HepG2 (cell line): Measurements from ENCODE around the gene FUT6. TPM values are rescaled to one million over a fixed set of nuclear protein-coding genes. Genes with fewer than 3 reads are reported as not detected.
A peak's percentile ranks its signal among the peaks of the same experiment; 100 is the strongest.

Experiments
- FOXK2 ChIP-seq: fragments of 450-650 bp; IDR thresholded peaks from 2 replicates; pipeline ENCODE4 v1.6.1; 2016
- FOXP4 ChIP-seq: sonication (generic); formaldehyde crosslinking; IDR thresholded peaks from 2 replicates; pipeline ENCODE4 v1.4.0; 2020; ENCODE audit warnings: missing genetic modification reagents
- ISL2 ChIP-seq: sonication (generic); formaldehyde crosslinking; IDR thresholded peaks from 2 replicates; pipeline ENCODE4 v1.5.0; 2020; ENCODE audit warnings: missing genetic modification reagents
- NFKBIZ ChIP-seq: IDR thresholded peaks from 2 replicates; pipeline ENCODE4 v1.6.1; 2018; ENCODE audit warnings: missing genetic modification reagents, missing compliant biosample characterization
- PAX8 ChIP-seq: sonication (generic); formaldehyde crosslinking; IDR thresholded peaks from 2 replicates; pipeline ENCODE4 v1.8.0; 2022; ENCODE audit warnings: mild to moderate bottlenecking, missing genetic modification reagents, borderline replicate concordance
- PHF20 ChIP-seq: sonication (generic); formaldehyde crosslinking; IDR thresholded peaks from 2 replicates; pipeline ENCODE4 v1.5.0; 2020; ENCODE audit warnings: mild to moderate bottlenecking, missing genetic modification reagents
- PITX1 ChIP-seq: sonication (generic); formaldehyde crosslinking; IDR thresholded peaks from 2 replicates; pipeline ENCODE4 v1.5.1; 2020; ENCODE audit warnings: mild to moderate bottlenecking, missing genetic modification reagents
- RXRB ChIP-seq: IDR thresholded peaks from 2 replicates; pipeline ENCODE4 v1.6.1; 2016; ENCODE audit warnings: borderline replicate concordance, missing genetic modification reagents, missing compliant biosample characterization
- SAP130 ChIP-seq: IDR thresholded peaks from 2 replicates; pipeline ENCODE4 v1.6.1; 2016; ENCODE audit warnings: low read depth
- ZBTB37 ChIP-seq: sonication (generic); formaldehyde crosslinking; IDR thresholded peaks from 2 replicates; pipeline ENCODE4 v1.4.0; 2020; ENCODE audit warnings: mild to moderate bottlenecking, missing genetic modification reagents
- ZFP62 ChIP-seq: sonication (generic); formaldehyde crosslinking; IDR thresholded peaks from 2 replicates; pipeline ENCODE4 v1.4.0; 2020; ENCODE audit warnings: missing genetic modification reagents
- ZNF207 ChIP-seq: fragments of 450-650 bp; IDR thresholded peaks from 2 replicates; pipeline ENCODE4 v1.6.1; 2016; ENCODE audit warnings: antibody characterized with exemption, borderline replicate concordance
- ZNF230 ChIP-seq: sonication (generic); formaldehyde crosslinking; IDR thresholded peaks from 2 replicates; pipeline ENCODE4 v1.4.0; 2020; ENCODE audit warnings: mild to moderate bottlenecking, missing genetic modification reagents
- ZNF33B ChIP-seq: sonication (generic); formaldehyde crosslinking; IDR thresholded peaks from 2 replicates; pipeline ENCODE4 v1.5.1; 2020; ENCODE audit warnings: mild to moderate bottlenecking, missing genetic modification reagents
- ZNF646 ChIP-seq: sonication (generic); formaldehyde crosslinking; IDR thresholded peaks from 2 replicates; pipeline ENCODE4 v1.9.0; 2021; ENCODE audit warnings: mild to moderate bottlenecking, missing genetic modification reagents
- ZNF713 ChIP-seq: sonication (generic); formaldehyde crosslinking; IDR thresholded peaks from 2 replicates; pipeline ENCODE4 v1.4.0; 2020; ENCODE audit warnings: mild to moderate bottlenecking, missing genetic modification reagents
- ZNF883 ChIP-seq: sonication (generic); formaldehyde crosslinking; IDR thresholded peaks from 2 replicates; pipeline ENCODE4 v1.5.1; 2020; ENCODE audit warnings: mild to moderate bottlenecking, missing genetic modification reagents; ENCODE audit errors: not compliant biosample characterization
- polyA plus RNA-seq, 8 experiments: library from polyadenylated mRNA; depleted of rRNA in 3 of 8; stranded (reverse) in 7 of 8; unstranded in 1 of 8; fragments of >200 nt; fragmentation: Illumina TruSeq in 4 of 8; extraction: Trizol in 4 of 8; gene quantifications; 2 replicates each; pipeline versions ENCODE4 v1.2.1 to v1.2.3, GENCODE V29; 2011 to 2016; ENCODE audit warnings: low read depth in 4 of 8, missing spikeins in 1 of 8, mixed read lengths in 1 of 8; ENCODE audit not compliant: insufficient read depth in 1 of 8
- total RNA-seq, 5 experiments: library from RNA; depleted of rRNA; stranded (reverse); fragments of >200 nt; fragmentation: Illumina TruSeq; extraction: Trizol; gene quantifications; 2 replicates each; pipeline ENCODE4 v1.2.3, GENCODE V29; 2016; ENCODE audit warnings: low read depth in 1 of 5

The FUT6 gene
- total and polyA plus RNA-seq, 2 of the 13 experiments (the other 11 are each of a cell fraction or from before 2014, with no cell fraction given): 8.2 to 27.7 TPM

GRCh38 chr19:5799247-5800241 is 40.0 kb downstream of the FUT6 start (continued):
- TF ChIP-seq RXRB (CRISPR knock-in tag): peak; percentile 59; the same call in 1 of the 2 replicates
- no peak for TF ChIP-seq PITX1 (CRISPR knock-in tag)
- no peak for TF ChIP-seq ISL2 (CRISPR knock-in tag)
- TF ChIP-seq FOXK2: no peak
- TF ChIP-seq ZNF646 (CRISPR knock-in tag): peak; percentile 96
- no peak for TF ChIP-seq ZFP62 (CRISPR knock-in tag)
- TF ChIP-seq ZNF33B: no peak
- TF ChIP-seq ZBTB37 (CRISPR knock-in tag): no peak
- TF ChIP-seq ZNF713 (CRISPR knock-in tag): no peak
- TF ChIP-seq ZNF207: no peak
- no peak for TF ChIP-seq ZNF230 (CRISPR knock-in tag)
- TF ChIP-seq PAX8 (CRISPR knock-in tag): no peak
- TF ChIP-seq SAP130 (CRISPR knock-in tag): no peak; the same call in 1 of the 2 replicates
- no peak for TF ChIP-seq FOXP4 (CRISPR knock-in tag)
- no peak for TF ChIP-seq PHF20 (CRISPR knock-in tag)
- TF ChIP-seq ZNF883 (CRISPR knock-in tag): no peak
- no peak for TF ChIP-seq NFKBIZ (CRISPR knock-in tag)
